ENCODE measurements around the gene ZC3H6. TPM values are rescaled to one million over a fixed set of nuclear protein-coding genes. Genes with fewer than 3 reads are reported as not detected.

The ZC3H6 gene
- total and polyA plus RNA-seq, 12 donors = 2.5 to 19.0 (median 9.5) TPM

- Histone ChIP-seq H3K27me3 (no peaks in the 10 kb centered on the region), H3K4me1 (replicated peaks in 1 of 2) (peaks cover 4 to 10% of the 10 kb centered on the region in 2 donors), H3K9me3 (replicated peaks in 1 of 3) (no peaks in the 10 kb centered on the region), H3K36me3 (replicated peaks in 1 of 2) (no peaks in the 10 kb centered on the region), H3K27ac (no peak overlapping the region), H3K4me3 (no peak overlapping the region)
- WGBS, 4 donors = 85 to 91% (median 90%) methylated on average over 2 of the region's 2 CpGs
- intact Hi-C loops (cut with DNase I) = no loop called here
- TF ChIP-seq CTCF (IDR thresholded peaks at IDR 0.05) = no peak
- no peak for TF ChIP-seq POLR2A (IDR thresholded peaks at IDR 0.05)
- DNase-seq = no peak
Observed at GRCh38 chr2:112296407-112296806, 21.0 kb downstream of the ZC3H6 start.

- Histone ChIP-seq H3K27me3 (no peaks in the 10 kb centered on the region), H3K27ac (peak overlapping the region in 2 of 5 donors; percentile 10 to 35), H3K4me1 (replicated peaks in 1 of 2) (peaks cover 0 to 4% of the 10 kb centered on the region in 2 donors), H3K4me3 (no peak overlapping the region), H3K9me3 (replicated peaks in 1 of 3) (no peaks in the 10 kb centered on the region), H3K36me3 (replicated peaks in 1 of 2) (no peaks in the 10 kb centered on the region)
- TF ChIP-seq POLR2A (IDR thresholded peaks at IDR 0.05) = no peak
- no peak for TF ChIP-seq CTCF (IDR thresholded peaks at IDR 0.05)
- DNase-seq = no peak
- intact Hi-C loops (cut with DNase I) = no loop called here
Observed at GRCh38 chr2:112301171-112301584, 25.8 kb downstream of the ZC3H6 start.

DNA sequence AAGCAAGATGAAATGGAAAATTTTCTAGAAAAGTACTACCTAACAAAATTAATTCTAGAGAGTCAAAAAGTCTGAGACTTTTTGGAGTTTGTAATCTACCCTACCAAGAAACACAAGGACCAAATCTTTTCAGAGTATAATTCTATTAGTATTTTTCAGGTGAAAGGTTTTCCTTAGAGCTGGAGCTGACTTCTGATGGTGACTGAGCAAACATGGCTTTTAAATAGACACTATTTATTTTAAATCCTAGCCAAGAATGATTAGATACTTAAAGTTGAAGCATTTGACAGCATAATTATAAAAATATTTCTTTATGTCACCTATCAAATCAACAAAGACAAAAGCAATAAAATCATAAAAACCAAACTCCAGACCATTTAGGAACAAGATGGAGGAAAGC, 26.6 kb downstream of the ZC3H6 start:
- Histone ChIP-seq H3K36me3 (replicated peaks in 1 of 2) (no peaks in the 10 kb centered on the region), H3K4me3 (no peak overlapping the region), H3K4me1 (replicated peaks in 1 of 2) (peaks cover 0 to 4% of the 10 kb centered on the region in 2 donors), H3K27ac (no peak overlapping the region), H3K27me3 (no peaks in the 10 kb centered on the region), H3K9me3 (replicated peaks in 1 of 3) (no peaks in the 10 kb centered on the region)
- TF ChIP-seq CTCF (IDR thresholded peaks at IDR 0.05) (no peak), POLR2A (IDR thresholded peaks at IDR 0.05) (no peak)
- intact Hi-C loops (cut with DNase I) = no loop called here
- DNase-seq = no peak

DNA sequence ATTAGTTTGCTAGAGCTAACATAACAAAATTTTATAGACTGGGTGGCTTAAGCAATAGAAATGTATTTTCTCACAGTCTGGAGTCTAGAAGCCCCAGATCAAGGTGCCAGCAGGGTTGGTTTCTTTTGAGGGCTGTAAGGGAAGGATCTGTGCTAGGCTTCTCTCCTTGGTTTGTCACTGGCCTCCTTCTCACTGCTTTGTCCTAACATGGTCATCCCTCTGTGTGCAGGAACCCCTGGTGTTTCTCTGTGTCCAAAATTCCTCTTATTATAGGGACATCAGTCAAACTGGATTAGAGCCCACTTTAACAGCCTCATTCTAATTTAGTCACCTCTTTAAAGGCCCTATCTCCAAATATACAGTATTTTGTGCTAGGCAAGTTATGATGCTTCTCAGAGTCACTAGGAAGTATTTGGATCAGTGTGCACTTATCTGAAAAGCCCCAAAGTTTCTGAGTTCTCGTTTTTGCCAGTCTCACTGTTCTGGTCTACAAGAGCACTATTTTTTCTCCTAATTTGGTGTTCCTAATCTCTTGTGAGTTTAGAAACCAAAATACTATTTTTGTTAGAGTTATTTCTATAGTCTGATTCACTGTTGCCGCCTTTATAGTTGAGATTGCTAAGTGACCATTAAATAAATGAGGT, 29.0 kb downstream of the ZC3H6 start:
- intact Hi-C loops (cut with DNase I) = no loop called here
- H3K9me3 ChIP-seq (replicated peaks in 1 of 3) = no peaks in the 10 kb centered on the region
- no peaks in the 10 kb centered on the region for H3K36me3 ChIP-seq (replicated peaks in 1 of 2)
- H3K27me3 ChIP-seq = no peaks in the 10 kb centered on the region
- peaks cover 0 to 4% of the 10 kb centered on the region in 2 donors for H3K4me1 ChIP-seq (replicated peaks in 1 of 2)
- WGBS, 4 donors = 67 to 77% (median 75%) methylated on average over 2 of the region's 2 CpGs
- no peak for TF ChIP-seq CTCF (IDR thresholded peaks at IDR 0.05)
- no peak for TF ChIP-seq POLR2A (IDR thresholded peaks at IDR 0.05)
- DNase-seq = no peak
- no peak overlapping the region for H3K4me3 ChIP-seq
- no peak overlapping the region for H3K27ac ChIP-seq
